ENCODE data around the gene MUC4.

GRCh38 chr3:195703776-195704175, 108.0 kb downstream of the MUC4 start:
- TF ChIP-seq POLR2A (IDR thresholded peaks at IDR 0.05): no peak
- TF ChIP-seq CTCF (IDR thresholded peaks at IDR 0.05): no peak
- TF ChIP-seq POLR2AphosphoS5 (IDR thresholded peaks at IDR 0.05): no peak

Data from upper lobe of left lung (tissue), 4 donors.